HUES6 (cell line): ENCODE data around the gene GAB1.
"Not testable (repeated sequence)": the region's sequence is repeated elsewhere in the genome, so short reads cannot be mapped to it uniquely, and the experiment has no call there.

ENCODE experiments used
- H3K27ac ChIP-seq: 2 replicates; pipeline ENCODE4 v1.7.0; 2013; ENCODE audit warnings: low read depth, mild to moderate bottlenecking, low read length, inconsistent platforms
- H3K27me3 ChIP-seq: 2 replicates; pipeline ENCODE4 v1.6.1; 2013; ENCODE audit warnings: low read length; ENCODE audit not compliant: control insufficient read depth, insufficient read depth
- H3K36me3 ChIP-seq: 2 replicates; pipeline ENCODE4 v1.6.1; 2013; ENCODE audit warnings: low read length; ENCODE audit not compliant: control insufficient read depth, insufficient read depth
- H3K4me1 ChIP-seq: 2 replicates; pipeline ENCODE4 v1.6.1; 2013; ENCODE audit warnings: low read length; ENCODE audit not compliant: control insufficient read depth, insufficient read depth
- H3K4me3 ChIP-seq: 2 replicates; pipeline ENCODE4 v1.5.1; 2013; ENCODE audit warnings: low read depth, low read length
- H3K9ac ChIP-seq: one replicate; pipeline ENCODE4 v1.6.1; 2013; ENCODE audit warnings: mild to moderate bottlenecking, low read length
- H3K9me3 ChIP-seq: 2 replicates; pipeline ENCODE4 v1.6.1; 2013; ENCODE audit warnings: low read depth, low read length; ENCODE audit not compliant: control insufficient read depth, insufficient read depth

GAB1 gene

DNA sequence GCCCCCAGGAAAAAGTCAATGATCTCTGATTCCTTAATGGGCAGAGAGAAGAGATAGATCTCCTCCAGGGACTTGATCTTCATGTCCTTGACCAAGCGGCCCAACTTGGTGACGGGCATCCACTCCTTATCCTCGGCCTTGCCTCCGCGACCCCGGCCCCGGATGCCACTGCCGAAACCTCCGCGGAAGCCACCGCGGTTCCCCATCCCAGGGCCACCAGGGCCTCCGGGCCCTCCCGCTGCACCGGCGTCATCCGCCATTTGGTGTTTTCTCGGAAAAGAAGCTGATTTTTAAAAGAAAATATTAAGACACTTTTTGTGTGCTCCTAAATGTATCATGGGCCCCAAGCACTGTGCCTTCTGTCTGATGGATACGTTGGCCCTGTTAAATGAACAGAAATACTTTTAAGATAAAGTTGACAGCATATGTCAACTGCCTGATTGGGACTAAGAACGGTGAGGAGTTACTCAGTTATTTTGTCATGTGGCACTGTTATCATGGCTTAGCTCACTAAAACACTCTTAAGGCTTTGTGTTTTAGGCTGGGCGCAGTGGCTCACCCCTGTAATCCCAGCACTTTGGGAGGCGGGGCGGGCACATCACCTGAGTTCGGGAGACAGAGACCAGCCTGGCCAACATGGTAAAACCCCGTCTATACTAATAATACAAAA lies 13.3 kb downstream of the GAB1 start:
- not testable (repeated sequence) for H3K36me3 ChIP-seq, H3K27me3 ChIP-seq, H3K9me3 ChIP-seq, H3K9ac ChIP-seq, H3K4me3 ChIP-seq, H3K27ac ChIP-seq
- H3K4me1 ChIP-seq = peaks cover 42% of the 10 kb centered on the region

DNA sequence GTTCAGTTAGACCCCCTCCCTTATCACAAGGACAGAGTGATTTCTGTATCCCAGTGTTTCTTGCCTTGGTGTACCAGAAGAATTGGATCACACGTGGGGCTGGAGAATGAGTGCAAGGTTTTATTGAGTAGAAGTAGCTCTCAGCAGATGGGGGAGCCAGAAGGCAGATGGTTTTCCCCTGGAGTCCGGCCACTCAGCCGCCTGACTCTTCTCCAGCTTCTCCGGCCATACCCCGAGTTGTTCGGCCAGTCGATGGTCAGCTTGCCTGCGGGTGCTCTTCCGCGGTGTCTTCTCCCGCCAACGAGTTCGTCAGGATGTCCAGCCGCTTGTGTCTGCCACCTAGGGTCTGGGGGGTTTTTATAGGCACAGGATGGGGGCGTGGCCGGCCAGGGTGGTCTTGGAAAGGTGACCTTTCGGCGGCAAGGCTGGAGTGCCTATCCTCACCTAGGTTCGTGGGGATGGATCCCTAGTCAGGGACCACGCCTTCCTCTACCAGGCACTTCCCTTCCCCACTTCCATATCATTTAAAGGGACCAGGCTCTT lies 14.5 kb downstream of the GAB1 start:
- H3K9ac ChIP-seq = no peak overlapping the region
- H3K4me3 ChIP-seq = peak overlapping the region; percentile 40
- no peaks in the 10 kb centered on the region for H3K9me3 ChIP-seq
- H3K4me1 ChIP-seq = peaks cover 42% of the 10 kb centered on the region
- H3K27me3 ChIP-seq = no peaks in the 10 kb centered on the region
- H3K27ac ChIP-seq = no peak overlapping the region
- no peaks in the 10 kb centered on the region for H3K36me3 ChIP-seq

DNA sequence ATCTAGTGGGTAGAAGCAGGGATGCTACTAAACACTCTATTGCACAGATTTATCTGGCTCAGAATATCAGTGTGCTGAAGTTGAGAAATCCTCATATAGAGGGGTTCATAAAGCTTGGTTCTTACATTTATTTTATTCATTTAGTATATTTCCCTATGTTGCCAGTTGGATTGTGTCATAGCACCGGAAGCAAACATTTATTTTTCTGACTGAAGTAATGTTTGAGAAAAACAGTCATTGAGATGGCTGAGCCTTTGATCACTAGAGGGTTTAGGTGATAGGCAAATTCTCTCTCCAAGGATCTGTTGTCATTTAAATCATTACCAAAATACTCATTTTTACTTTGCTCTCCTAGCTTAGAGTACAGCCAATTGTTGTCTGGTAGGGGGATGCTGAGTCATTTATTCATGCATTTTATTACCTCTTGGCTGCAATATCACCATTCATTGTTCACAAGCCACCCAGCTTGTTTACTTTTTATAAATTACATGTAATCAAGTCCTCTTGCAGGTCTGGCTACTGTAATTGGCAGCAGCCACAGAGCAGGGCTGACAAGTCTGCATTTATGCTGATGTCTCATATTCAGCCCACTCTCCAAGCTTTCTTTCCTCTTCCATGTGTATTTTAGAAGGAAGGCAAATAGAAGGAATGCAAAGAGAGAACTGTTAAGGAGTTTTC lies 15.2 kb downstream of the GAB1 start:
- no peak overlapping the region for H3K9ac ChIP-seq
- H3K27ac ChIP-seq = no peak overlapping the region
- peaks cover 45% of the 10 kb centered on the region for H3K4me1 ChIP-seq
- no peaks in the 10 kb centered on the region for H3K27me3 ChIP-seq
- H3K4me3 ChIP-seq = peak overlapping the region; percentile 40
- H3K9me3 ChIP-seq = no peaks in the 10 kb centered on the region
- no peaks in the 10 kb centered on the region for H3K36me3 ChIP-seq

DNA sequence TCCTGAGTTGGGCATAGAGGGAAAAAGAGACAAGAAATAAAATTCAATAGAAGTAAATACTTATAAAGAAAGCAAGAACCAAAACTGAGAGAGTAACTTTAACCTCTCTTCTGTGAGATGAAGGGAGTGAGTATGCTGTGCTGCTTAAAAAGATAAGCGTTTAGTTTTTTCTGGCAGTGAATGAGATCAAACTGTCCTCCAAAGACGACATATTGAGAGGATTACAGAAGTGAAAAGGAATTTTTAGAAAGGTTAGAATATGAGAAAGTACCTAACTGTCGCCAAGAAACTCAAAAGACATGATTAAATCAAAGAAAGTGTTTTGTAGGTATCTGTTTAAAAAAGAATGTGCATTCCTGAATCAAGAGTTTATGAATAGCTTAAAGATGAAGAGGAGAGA lies 16.0 kb downstream of the GAB1 start:
- Histone ChIP-seq H3K4me3 (no peak overlapping the region), H3K36me3 (no peaks in the 10 kb centered on the region), H3K4me1 (peaks cover 52% of the 10 kb centered on the region), H3K9ac (no peak overlapping the region), H3K27ac (no peak overlapping the region), H3K27me3 (no peaks in the 10 kb centered on the region), H3K9me3 (no peaks in the 10 kb centered on the region)

DNA sequence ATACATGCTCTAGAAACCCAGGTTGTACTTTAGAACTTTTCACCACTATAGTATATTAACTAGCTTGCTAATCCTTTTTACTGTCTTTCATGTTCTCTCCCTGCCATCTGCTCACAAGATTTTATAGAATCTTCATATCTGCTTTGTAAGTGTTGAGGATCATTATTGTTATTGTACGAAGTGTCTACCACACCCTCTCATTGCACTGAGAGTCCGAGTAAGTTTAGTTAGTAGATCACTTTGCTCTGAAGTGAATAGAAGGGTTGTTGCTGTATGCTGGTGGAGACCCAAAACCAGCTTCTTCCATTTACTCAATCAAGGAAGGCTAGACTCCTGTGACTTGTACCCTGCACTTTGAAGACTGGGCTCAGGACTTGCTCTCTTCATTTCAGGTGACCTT lies 17.1 kb downstream of the GAB1 start:
- Histone ChIP-seq H3K4me1 (peaks cover 59% of the 10 kb centered on the region), H3K27me3 (no peaks in the 10 kb centered on the region), H3K4me3 (no peak overlapping the region), H3K9me3 (no peaks in the 10 kb centered on the region), H3K9ac (no peak overlapping the region), H3K36me3 (no peaks in the 10 kb centered on the region), H3K27ac (no peak overlapping the region)

DNA sequence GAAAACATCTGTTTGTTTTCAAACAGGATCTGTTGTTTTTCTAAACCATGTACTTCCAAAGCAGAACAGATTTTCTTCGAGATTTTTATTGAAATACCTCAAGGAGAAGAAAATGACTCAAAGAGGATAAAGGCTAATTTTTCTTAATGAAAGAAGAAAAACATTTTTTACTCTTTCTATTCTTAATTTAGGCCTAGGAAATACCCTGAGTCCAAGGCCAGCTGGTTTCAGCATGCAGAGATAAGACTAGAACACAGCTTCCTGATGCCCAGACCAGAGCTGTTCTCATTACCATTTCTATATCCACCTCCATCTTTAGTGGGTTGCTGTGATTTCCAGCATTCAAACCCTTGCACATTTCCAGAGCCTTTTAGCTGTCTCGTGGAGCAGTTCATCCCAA lies 18.3 kb downstream of the GAB1 start:
- Histone ChIP-seq H3K4me3 (no peak overlapping the region), H3K36me3 (no peaks in the 10 kb centered on the region), H3K9me3 (no peaks in the 10 kb centered on the region), H3K4me1 (peaks cover 71% of the 10 kb centered on the region), H3K9ac (no peak overlapping the region), H3K27me3 (no peaks in the 10 kb centered on the region), H3K27ac (peak overlapping the region; percentile 81; the same call in 1 of the 2 replicates)

DNA sequence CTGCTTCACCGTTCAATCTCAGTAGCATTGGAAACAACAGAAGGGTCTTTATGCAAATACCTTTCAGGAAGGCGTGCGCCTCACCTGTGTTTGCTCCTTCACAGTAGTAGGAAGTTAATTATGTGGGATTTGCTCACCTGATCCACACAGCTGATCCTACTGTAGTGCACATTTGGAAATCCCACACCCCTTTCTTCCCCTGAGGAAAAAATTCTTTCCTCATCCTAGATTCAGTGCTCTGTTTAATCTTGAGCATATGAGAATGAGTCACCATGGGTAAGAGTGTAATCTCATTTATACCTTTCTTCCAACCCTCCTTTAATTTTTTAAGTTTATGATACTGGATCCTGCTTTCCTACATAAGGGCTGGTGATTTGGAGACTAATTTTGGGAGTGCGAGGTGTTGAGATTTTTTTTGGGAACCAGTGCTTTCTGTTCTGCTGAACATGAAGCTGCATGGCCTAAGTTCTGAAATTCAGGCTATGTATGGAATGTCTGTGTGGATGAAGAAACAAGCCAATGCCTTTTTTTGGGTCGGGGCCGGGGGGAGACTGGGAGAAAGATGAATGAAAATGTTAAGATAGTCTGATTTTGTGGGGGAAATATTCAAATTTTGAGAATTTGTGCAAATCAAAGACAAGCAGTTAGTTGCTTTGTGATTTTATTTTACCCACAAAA lies 19.0 kb downstream of the GAB1 start:
- Histone ChIP-seq H3K4me3 (peak overlapping the region; percentile 21; the same call in 1 of the 2 replicates), H3K36me3 (no peaks in the 10 kb centered on the region), H3K9me3 (no peaks in the 10 kb centered on the region), H3K27me3 (no peaks in the 10 kb centered on the region), H3K4me1 (peaks cover 71% of the 10 kb centered on the region), H3K9ac (no peak overlapping the region), H3K27ac (peak overlapping the region; percentile 81)

DNA sequence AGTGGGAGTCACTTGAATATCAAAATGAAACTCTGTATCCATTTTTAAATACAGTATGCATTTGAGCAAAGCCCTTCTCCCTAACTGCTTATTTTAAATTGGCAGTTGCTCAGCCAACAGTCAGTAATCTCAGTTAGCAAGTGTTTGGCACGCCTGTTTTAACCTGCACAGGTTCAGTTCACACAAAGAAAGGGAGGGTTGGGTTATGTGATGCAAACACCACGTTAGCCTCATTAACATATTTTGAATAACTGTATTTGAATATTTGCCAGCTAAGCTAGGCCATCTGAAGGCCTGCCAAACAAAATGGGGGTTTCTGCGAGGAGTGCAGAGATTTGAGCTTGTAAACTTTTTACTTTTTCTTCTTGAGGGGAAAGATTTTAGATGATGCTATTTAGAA lies 19.8 kb downstream of the GAB1 start:
- peaks cover 63% of the 10 kb centered on the region for H3K4me1 ChIP-seq
- H3K27me3 ChIP-seq = no peaks in the 10 kb centered on the region
- H3K4me3 ChIP-seq = no peak overlapping the region
- no peak overlapping the region for H3K9ac ChIP-seq
- no peaks in the 10 kb centered on the region for H3K36me3 ChIP-seq
- H3K9me3 ChIP-seq = no peaks in the 10 kb centered on the region
- peak overlapping the region; percentile 81 for H3K27ac ChIP-seq

DNA sequence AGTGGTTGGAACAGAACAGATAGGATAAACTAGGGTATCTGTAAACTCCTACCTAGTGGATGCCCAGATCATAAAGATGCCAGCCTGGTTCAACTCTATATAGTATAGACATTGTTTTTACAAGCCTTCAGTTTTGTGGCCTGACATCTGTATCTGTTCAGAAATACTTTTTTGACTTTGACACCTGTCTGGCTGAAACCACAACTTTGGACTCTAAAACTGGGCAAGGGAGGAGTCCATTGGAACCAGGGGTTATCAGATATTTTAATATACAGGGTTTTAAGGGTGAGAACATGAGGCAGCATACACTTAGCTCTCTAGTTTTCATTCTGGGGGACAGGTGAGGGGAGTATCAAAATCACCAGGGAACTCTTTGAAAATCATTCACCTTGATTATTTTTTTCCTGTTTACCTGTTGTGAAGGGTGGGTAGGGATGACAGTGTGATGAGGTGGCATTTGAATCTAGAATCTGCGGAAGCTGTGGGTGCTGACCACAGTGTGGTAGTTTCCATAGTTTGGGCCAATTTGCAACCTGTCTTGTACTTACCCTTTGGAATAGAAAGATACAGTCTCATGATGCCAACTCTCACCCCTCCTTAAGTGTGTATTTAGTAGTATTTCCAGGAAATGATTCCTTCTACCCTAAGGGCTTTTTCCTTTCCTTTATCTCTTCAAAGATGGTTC lies 20.6 kb downstream of the GAB1 start:
- no peak overlapping the region for H3K9ac ChIP-seq
- H3K27ac ChIP-seq = 0 out of 2 replicates have a peak overlapping the region, but pooled peaks have one; percentile 14
- no peak overlapping the region for H3K4me3 ChIP-seq
- no peaks in the 10 kb centered on the region for H3K9me3 ChIP-seq
- H3K4me1 ChIP-seq = peaks cover 55% of the 10 kb centered on the region
- no peaks in the 10 kb centered on the region for H3K27me3 ChIP-seq
- no peaks in the 10 kb centered on the region for H3K36me3 ChIP-seq

DNA sequence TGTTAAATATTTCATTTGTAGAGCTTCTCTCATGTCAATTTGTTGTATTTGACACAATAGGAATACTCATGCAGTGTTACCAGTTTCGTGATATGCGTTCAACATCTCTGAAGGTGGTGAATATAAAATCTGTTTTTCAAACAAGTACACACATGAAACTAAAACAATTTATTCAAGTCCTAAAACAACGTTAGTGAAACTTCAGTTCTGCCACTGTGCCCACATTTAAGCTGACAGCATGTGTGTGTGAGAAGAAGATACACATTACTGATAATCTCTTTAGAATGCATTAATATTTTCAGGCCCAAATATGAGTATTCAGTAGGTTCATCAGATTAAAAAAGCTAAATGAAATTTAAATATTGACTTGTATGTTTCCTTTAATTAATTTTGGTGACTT lies 21.7 kb downstream of the GAB1 start:
- no peak overlapping the region for H3K27ac ChIP-seq
- no peak overlapping the region for H3K4me3 ChIP-seq

More for the DNA sequence above, 21.7 kb downstream of the GAB1 start:
- Histone ChIP-seq H3K4me1 (peaks cover 49% of the 10 kb centered on the region), H3K9me3 (no peaks in the 10 kb centered on the region), H3K27me3 (no peaks in the 10 kb centered on the region), H3K36me3 (no peaks in the 10 kb centered on the region), H3K9ac (no peak overlapping the region)
